GM21526 (cell line): Measurements from ENCODE around the gene RGS7.
"Not testable (repeated sequence)": the region's sequence is repeated elsewhere in the genome, so short reads cannot be mapped to it uniquely, and the experiment has no call there.

Experiments
- ATAC-seq: cut with Tn5 transposase; IDR thresholded peaks from one replicate; pipeline ENCODE4 v1.9.1; 2021; ENCODE audit warnings: moderate library complexity; ENCODE audit not compliant: unreplicated experiment, low FRiP score

Gene RGS7

DNA sequence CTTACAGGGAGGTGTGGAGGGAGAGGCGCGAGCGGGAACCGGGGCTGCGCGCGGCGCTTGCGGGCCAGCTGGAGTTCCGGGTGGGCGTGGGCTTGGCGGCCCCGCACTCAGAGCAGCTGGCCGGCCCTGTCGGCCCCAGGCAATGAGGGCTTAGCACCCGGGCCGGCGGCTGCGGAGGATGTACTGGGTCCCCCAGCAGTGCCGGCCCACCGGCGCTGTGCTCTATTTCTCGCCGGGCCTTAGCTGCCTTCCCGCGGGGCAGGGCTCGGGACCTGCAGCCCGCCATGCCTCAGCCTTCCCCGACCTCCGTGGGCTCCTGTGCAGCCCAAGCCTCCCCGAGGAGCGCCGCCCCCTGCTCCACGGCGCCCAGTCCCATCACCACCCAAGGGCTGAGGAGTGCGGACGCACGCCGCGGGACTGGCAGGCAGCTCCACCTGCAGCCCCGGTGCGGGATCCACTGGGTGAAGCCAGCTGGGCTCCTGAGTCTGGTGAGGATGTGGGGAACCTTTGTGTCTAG is 594.5 kb downstream of the RGS7 start:
- not testable (repeated sequence) for ATAC-seq

- not testable (repeated sequence) for ATAC-seq
Measured at GRCh38 chr1:240758777-240759176, 598.2 kb downstream of the RGS7 start.

DNA sequence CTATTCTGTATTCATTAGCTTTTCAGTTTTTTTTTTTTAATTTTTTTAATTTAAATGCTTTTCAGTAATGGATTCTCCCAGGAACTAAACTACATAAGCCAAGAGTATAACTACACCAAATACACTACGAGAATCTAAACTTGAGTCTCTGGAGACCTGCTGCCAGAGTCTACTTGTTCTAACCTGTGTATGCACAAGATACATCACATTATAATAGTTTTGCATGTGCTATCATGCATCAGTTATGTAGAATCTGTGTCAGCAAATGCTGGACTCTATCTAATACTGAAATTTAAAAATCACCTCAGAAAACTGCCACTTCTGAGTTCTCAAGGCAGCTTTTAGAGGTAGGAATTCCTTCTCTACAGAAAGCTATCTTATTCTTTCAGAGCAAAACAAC is 598.7 kb downstream of the RGS7 start:
- no peak for ATAC-seq

DNA sequence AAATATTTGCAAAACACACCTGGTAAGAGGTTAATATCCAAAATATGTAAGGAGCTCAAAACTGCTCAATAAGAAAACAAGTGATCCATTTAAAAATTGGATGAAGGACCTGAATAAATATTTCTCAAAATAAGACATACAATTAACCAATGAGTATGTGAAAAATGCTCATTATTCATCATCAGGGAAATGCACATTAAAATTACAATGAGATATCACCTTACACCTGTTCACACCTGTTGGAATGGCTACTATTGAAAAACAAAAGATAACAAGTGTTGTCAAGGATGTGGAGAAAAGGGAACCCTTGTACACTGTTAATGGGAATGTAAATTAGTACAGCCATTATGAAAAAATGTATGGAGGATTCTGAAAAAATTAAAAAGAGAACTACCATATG is 609.1 kb downstream of the RGS7 start:
- no peak for ATAC-seq

GRCh38 chr1:240743705-240744104 is 613.3 kb downstream of the RGS7 start:
- no peak for ATAC-seq

GRCh38 chr1:240739754-240740153 is 617.3 kb downstream of the RGS7 start:
- no peak for ATAC-seq

DNA sequence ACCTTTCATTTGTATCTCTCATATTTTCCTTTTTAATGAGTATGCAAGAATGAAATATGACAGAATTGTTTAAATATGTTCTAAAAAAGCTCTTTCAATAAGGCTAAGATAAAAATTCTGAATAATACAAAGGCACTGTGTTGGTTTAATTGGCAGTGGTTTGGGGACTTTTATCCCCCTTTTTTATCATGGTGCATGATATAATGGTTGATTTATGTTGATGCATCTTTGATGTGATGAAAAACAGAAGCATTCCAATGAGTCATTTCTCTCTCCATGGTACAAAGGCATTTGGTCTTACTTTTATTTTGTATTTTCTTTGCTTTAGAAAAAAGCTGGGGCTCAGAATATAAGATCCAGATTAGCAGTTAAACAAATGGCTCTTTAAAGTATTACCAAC is 617.9 kb downstream of the RGS7 start:
- no peak for ATAC-seq

DNA sequence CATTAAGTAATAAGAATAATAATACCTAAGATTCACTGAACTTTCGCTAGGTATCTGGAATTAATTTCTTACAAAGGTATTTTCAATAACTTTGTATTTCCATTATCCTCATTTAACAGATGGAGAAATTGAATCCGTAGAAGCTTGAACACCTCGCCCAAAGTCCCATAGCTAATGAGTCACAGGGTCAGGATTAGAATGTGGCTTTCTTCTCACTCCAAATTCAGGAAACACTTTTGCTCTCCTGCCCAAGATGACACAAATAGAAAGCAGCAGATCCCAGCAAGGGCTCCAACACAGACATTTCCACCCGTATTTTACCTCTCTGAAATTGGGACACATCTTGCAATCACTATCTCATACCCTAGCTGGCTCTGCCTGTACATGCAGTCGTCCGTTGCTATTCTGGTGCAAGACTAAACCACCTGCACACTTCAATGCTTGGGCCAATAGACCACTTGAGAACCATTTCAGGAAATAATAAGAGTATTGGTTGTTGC is 619.2 kb downstream of the RGS7 start:
- ATAC-seq = no peak

GRCh38 chr1:240737298-240737697 is 619.7 kb downstream of the RGS7 start:
- no peak for ATAC-seq

DNA sequence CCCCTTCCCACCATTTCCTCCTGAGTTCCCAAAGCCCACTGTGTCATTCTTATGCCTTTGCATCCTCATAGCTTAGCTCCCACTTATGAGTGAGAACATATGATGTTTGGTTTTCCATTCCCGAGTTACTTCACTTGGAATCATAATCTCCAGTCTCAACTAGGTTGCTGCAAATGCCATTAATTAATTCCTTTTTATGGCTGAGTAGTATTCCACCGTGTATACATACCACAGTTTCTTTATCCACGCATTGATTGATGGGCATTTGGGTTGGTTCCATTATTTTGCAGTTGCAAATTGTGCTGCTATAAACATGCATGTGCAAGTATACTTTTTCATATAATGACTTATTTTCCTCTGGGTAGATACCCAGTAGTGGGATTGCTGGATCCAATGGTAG is 622.3 kb downstream of the RGS7 start:
- ATAC-seq = not testable (repeated sequence)

DNA sequence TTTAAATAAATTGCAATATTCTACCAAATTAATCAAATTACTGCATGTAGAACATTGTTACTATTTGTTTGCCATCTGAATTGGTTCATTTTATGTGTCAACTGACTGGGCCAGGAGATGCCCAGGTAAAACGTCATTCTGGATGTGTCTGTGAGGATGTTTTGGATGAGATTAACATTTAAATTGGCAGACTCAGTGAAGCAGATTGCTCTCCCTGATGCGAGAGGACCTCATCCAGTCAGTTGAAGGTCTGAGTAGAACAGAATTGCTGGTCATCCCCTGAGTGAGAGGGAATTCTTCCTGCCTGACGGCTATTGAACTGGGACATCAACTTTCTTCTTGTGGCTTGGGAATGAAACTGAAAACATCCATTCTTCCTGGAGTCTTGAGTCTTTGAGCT is 623.0 kb downstream of the RGS7 start:
- no peak for ATAC-seq

DNA sequence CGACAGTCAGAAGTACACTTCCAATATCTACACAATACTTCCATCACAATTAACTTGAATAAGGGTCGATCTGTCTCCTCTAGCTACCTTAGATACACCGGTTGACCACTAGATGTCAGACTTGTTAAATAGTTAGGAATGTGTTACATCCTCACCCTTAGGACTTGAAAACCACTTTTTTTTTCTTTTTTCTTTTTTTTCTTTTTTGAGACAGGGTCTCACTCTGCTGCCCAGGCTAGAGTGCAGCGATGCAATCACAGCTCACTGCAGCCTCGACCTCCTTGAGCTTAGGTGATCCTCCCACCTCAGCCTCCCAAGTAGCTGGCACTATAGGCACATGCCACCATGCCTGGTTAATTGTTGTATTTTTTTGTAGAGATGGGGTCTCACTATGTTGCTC is 624.6 kb downstream of the RGS7 start:
- peak; percentile 91 for ATAC-seq
